ENCODE data around the gene TMTC4.

Gene TMTC4

GRCh38 chr13:100608489-100608888, 66.1 kb downstream of the TMTC4 start:
- Mint-ChIP-seq H3K4me1 (peaks cover 23% of the 10 kb centered on the region), H3K27ac (no peak overlapping the region), H3K4me3 (no peak overlapping the region), H3K9me3 (no peaks in the 10 kb centered on the region), H3K36me3 (ENCODE audit: low read depth) (peaks cover 61% of the 10 kb centered on the region), H3K27me3 (ENCODE audit: low read depth) (peaks cover 5% of the 10 kb centered on the region)
- TF ChIP-seq CTCF (IDR thresholded peaks at IDR 0.05; ENCODE audit: unreplicated experiment in 3 of 3), result no peak

GRCh38 chr13:100604918-100605710, 69.5 kb downstream of the TMTC4 start:
- H3K36me3 Mint-ChIP-seq (ENCODE audit: low read depth), result peaks cover 47% of the 10 kb centered on the region
- no peak overlapping the region for H3K4me3 Mint-ChIP-seq
- H3K27ac Mint-ChIP-seq, result peak overlapping the region; percentile 23 to 96 (median 60)
- peaks cover 5% of the 10 kb centered on the region for H3K27me3 Mint-ChIP-seq (ENCODE audit: low read depth)
- H3K4me1 Mint-ChIP-seq, result peaks cover 45% of the 10 kb centered on the region
- no peaks in the 10 kb centered on the region for H3K9me3 Mint-ChIP-seq
- no peak for TF ChIP-seq CTCF (IDR thresholded peaks at IDR 0.05; ENCODE audit: unreplicated experiment in 3 of 3)

- Mint-ChIP-seq H3K4me3 (peak overlapping the region in 2 of 3 experiments; percentile 6 to 20), H3K36me3 (ENCODE audit: low read depth) (peaks cover 38% of the 10 kb centered on the region), H3K4me1 (peaks cover 45% of the 10 kb centered on the region), H3K27ac (peak overlapping the region; percentile 82 to 96 (median 84)), H3K27me3 (ENCODE audit: low read depth) (no peaks in the 10 kb centered on the region), H3K9me3 (no peaks in the 10 kb centered on the region)
- TF ChIP-seq CTCF (IDR thresholded peaks at IDR 0.05; ENCODE audit: unreplicated experiment in 3 of 3), result no peak
These were observed 72.0 kb downstream of the TMTC4 start for GRCh38 chr13:100602493-100603111.

- no peaks in the 10 kb centered on the region for H3K27me3 Mint-ChIP-seq (ENCODE audit: low read depth)
- no peak overlapping the region for H3K4me3 Mint-ChIP-seq
- TF ChIP-seq CTCF (IDR thresholded peaks at IDR 0.05; ENCODE audit: unreplicated experiment in 3 of 3), result no peak
- H3K27ac Mint-ChIP-seq, result peak overlapping the region in 1 of 3 experiments; percentile 27
- H3K4me1 Mint-ChIP-seq, result peaks cover 45% of the 10 kb centered on the region
- H3K36me3 Mint-ChIP-seq (ENCODE audit: low read depth), result peaks cover 31% of the 10 kb centered on the region
- H3K9me3 Mint-ChIP-seq, result no peaks in the 10 kb centered on the region
These were observed 72.9 kb downstream of the TMTC4 start for GRCh38 chr13:100601716-100602115.

GRCh38 chr13:100600915-100601314, 73.7 kb downstream of the TMTC4 start:
- Mint-ChIP-seq H3K4me1 (peaks cover 45% of the 10 kb centered on the region), H3K4me3 (no peak overlapping the region), H3K36me3 (ENCODE audit: low read depth) (peaks cover 29% of the 10 kb centered on the region), H3K27ac (peak overlapping the region in 1 of 3 experiments; percentile 7), H3K9me3 (no peaks in the 10 kb centered on the region), H3K27me3 (ENCODE audit: low read depth) (no peaks in the 10 kb centered on the region)
- TF ChIP-seq CTCF (IDR thresholded peaks at IDR 0.05; ENCODE audit: unreplicated experiment in 3 of 3), result no peak

All from nephron (organoid).